H1 (cell line): ENCODE data around the gene TOMM40. TPM values are rescaled to one million over a fixed set of nuclear protein-coding genes. Genes with fewer than 3 reads are reported as not detected.

Experiments used
- CTCF ChIA-PET: fragments of 300-600 bp; sonication (Branson Sonifier 250); formaldehyde crosslinking; loops from one replicate; lab custom pipeline; 2021; ENCODE audit not compliant: partially characterized antibody; lab: Charles Lee
- POLR2A ChIA-PET: fragments of 300-600 bp; sonication (Branson Sonifier 250); formaldehyde crosslinking; loops from one replicate; lab custom pipeline; 2021; ENCODE audit warnings: inconsistent platforms; ENCODE audit not compliant: partially characterized antibody; lab: Charles Lee
- DNase-seq, 2 experiments: peaks; one replicate each; pipeline versions ENCODE4 v3.0.0 to v3.0.0-alpha.2; 2010 to 2022; ENCODE audit warnings: low spot score in 2 of 2, low read depth in 1 of 2, mixed read lengths in 1 of 2
- FAIRE-seq: peaks from 2 replicates; lab custom pipeline; 2011; peaks lifted over from hg19 to GRCh38; lab: Jason Lieb, UNC
- H2AFZ ChIP-seq: 2 replicates; pipeline ENCODE4 v1.8.1; 2012; ENCODE audit warnings: low read length, inconsistent platforms
- H2AK5ac ChIP-seq: 2 replicates; pipeline ENCODE4 v1.6.1; 2013; ENCODE audit warnings: low read depth, low read length
- H2BK120ac ChIP-seq: replicated peaks from 2 replicates; pipeline ENCODE3; 2013; ENCODE audit warnings: low read depth, low read length, inconsistent platforms
- H2BK12ac ChIP-seq: 2 replicates; pipeline ENCODE4 v1.6.1; 2013; ENCODE audit warnings: low read depth, low read length
- H2BK15ac ChIP-seq: 2 replicates; pipeline ENCODE4 v1.6.1; 2013; ENCODE audit warnings: low read length
- H2BK20ac ChIP-seq: 2 replicates; pipeline ENCODE4 v1.6.1; 2013; ENCODE audit warnings: low read length
- H2BK5ac ChIP-seq: 2 replicates; pipeline ENCODE4 v1.6.1; 2013; ENCODE audit warnings: low read depth, low read length
- H3K14ac ChIP-seq: 2 replicates; pipeline ENCODE4 v1.6.1; 2013; ENCODE audit warnings: inconsistent platforms; ENCODE audit not compliant: insufficient read length
- H3K18ac ChIP-seq: 2 replicates; pipeline ENCODE4 v1.6.1; 2013; ENCODE audit warnings: low read length; ENCODE audit errors: extremely low read depth
- H3K23ac ChIP-seq: 2 replicates; pipeline ENCODE4 v1.6.1; 2013; ENCODE audit warnings: inconsistent platforms; ENCODE audit not compliant: insufficient read length
- H3K23me2 ChIP-seq: 2 replicates; pipeline ENCODE4 v1.6.1; 2013; ENCODE audit warnings: low read depth, low read length
- H3K27ac ChIP-seq: 2 replicates; pipeline ENCODE4 v1.6.1; 2011; ENCODE audit warnings: low read depth, low read length, inconsistent platforms
- H3K27me3 ChIP-seq, 4 experiments: replicated peaks in 1 of 4; 1 replicate in 1 of 4; 2 replicates in 3 of 4; pipeline versions ENCODE4 v1.6.1 to v1.8.1; 2011 to 2013; ENCODE audit warnings: low read length in 3 of 4, mild to moderate bottlenecking in 3 of 4, inconsistent platforms in 2 of 4, mixed read lengths in 2 of 4, moderate library complexity in 1 of 4; ENCODE audit not compliant: control insufficient read depth in 3 of 4, insufficient read depth in 3 of 4; ENCODE audit errors: extremely low read depth in 1 of 4
- H3K36me3 ChIP-seq, 4 experiments: 2 replicates each; pipeline versions ENCODE4 v1.6.1 to v1.8.1; 2011 to 2013; ENCODE audit warnings: mild to moderate bottlenecking in 4 of 4, low read length in 3 of 4, moderate library complexity in 2 of 4, control low read depth in 1 of 4, inconsistent platforms in 1 of 4; ENCODE audit not compliant: insufficient read depth in 4 of 4, control insufficient read depth in 2 of 4
- H3K4ac ChIP-seq: replicated peaks from 2 replicates; pipeline ENCODE3; 2013; ENCODE audit warnings: low read length, low read depth, mixed read lengths, inconsistent platforms; ENCODE audit not compliant: insufficient read length
- H3K4me1 ChIP-seq, 4 experiments: replicated peaks in 1 of 4; 1 replicate in 1 of 4; 2 replicates in 3 of 4; pipeline versions ENCODE4 v1.6.1 to v1.8.1; 2011 to 2013; ENCODE audit warnings: low read length in 3 of 4, inconsistent platforms in 2 of 4, mixed read lengths in 1 of 4; ENCODE audit not compliant: insufficient read depth in 4 of 4, control insufficient read depth in 3 of 4
- H3K4me2 ChIP-seq, 2 experiments: 2 replicates each; pipeline versions ENCODE4 v1.6.1 to v1.8.1; 2011 to 2013; ENCODE audit warnings: low read depth in 2 of 2, low read length in 2 of 2, control low read depth in 1 of 2, inconsistent platforms in 1 of 2, mild to moderate bottlenecking in 1 of 2; ENCODE audit not compliant: insufficient read depth in 1 of 2
- H3K4me3 ChIP-seq, 4 experiments: fragments of 200-600, 300-600 bp in 1 of 4; sonication (generic), shearing (Covaris generic), sonication (Bioruptor Twin) in 1 of 4; 2 replicates each; pipeline versions ENCODE4 v1.5.1 to v1.8.1; 2011 to 2016; ENCODE audit warnings: low read length in 4 of 4, low read depth in 3 of 4, control low read depth in 2 of 4, inconsistent platforms in 2 of 4, mild to moderate bottlenecking in 2 of 4, mixed read lengths in 1 of 4, moderate library complexity in 1 of 4; ENCODE audit not compliant: insufficient read depth in 2 of 4; ENCODE audit errors: extremely low read depth in 1 of 4
- H3K56ac ChIP-seq: replicated peaks from 2 replicates; pipeline ENCODE3; 2013; ENCODE audit warnings: low read depth, mild to moderate bottlenecking, mixed read lengths, low read length, inconsistent platforms; ENCODE audit not compliant: insufficient read length
- H3K79me1 ChIP-seq: 2 replicates; pipeline ENCODE4 v1.6.1; 2013; ENCODE audit warnings: low read depth, low read length, control low read depth
- H3K79me2 ChIP-seq, 2 experiments: 2 replicates each; pipeline versions ENCODE4 v1.6.1 to v1.8.1; 2012 to 2013; ENCODE audit warnings: low read length in 2 of 2, mild to moderate bottlenecking in 2 of 2, inconsistent platforms in 1 of 2; ENCODE audit not compliant: insufficient read depth in 2 of 2, control insufficient read depth in 1 of 2
- H3K9ac ChIP-seq, 4 experiments: replicated peaks in 1 of 4; 1 replicate in 1 of 4; 2 replicates in 3 of 4; pipeline versions ENCODE4 v1.6.1 to v1.8.1; 2011 to 2013; ENCODE audit warnings: low read depth in 3 of 4, low read length in 3 of 4, control low read depth in 2 of 4, mild to moderate bottlenecking in 2 of 4, moderate library complexity in 2 of 4, inconsistent platforms in 1 of 4; ENCODE audit errors: extremely low read depth in 1 of 4
- H3K9me3 ChIP-seq, 2 experiments: 2 replicates each; pipeline versions ENCODE4 v1.6.1 to v1.8.1; 2012 to 2013; ENCODE audit warnings: mild to moderate bottlenecking in 2 of 2, moderate library complexity in 2 of 2, control low read depth in 1 of 2, inconsistent platforms in 1 of 2, low read depth in 1 of 2, low read length in 1 of 2, mixed read lengths in 1 of 2; ENCODE audit not compliant: insufficient read depth in 2 of 2
- H4K20me1 ChIP-seq, 2 experiments: replicated peaks in 1 of 2; 2 replicates each; pipeline versions ENCODE3 to v1.8.1; 2011 to 2013; ENCODE audit warnings: inconsistent platforms in 2 of 2, low read length in 2 of 2, mild to moderate bottlenecking in 1 of 2; ENCODE audit not compliant: insufficient read depth in 2 of 2, control insufficient read depth in 1 of 2
- H4K5ac ChIP-seq: 2 replicates; pipeline ENCODE4 v1.6.1; 2013; ENCODE audit warnings: low read length, low read depth, mixed read lengths, inconsistent platforms; ENCODE audit not compliant: insufficient read length
- H4K8ac ChIP-seq: 2 replicates; pipeline ENCODE4 v1.8.0; 2013; ENCODE audit warnings: mild to moderate bottlenecking, moderate library complexity, low read length, inconsistent platforms; ENCODE audit not compliant: insufficient read depth; ENCODE audit errors: extremely low read depth
- H4K91ac ChIP-seq: replicated peaks from 2 replicates; pipeline ENCODE3; 2013; ENCODE audit warnings: low read length, mixed read lengths, inconsistent platforms; ENCODE audit not compliant: insufficient read length
- POLR2AphosphoS5 ChIP-seq: IDR thresholded peaks from 2 replicates; pipeline ENCODE4 v1.6.1; 2011; ENCODE audit warnings: low read depth, low read length
- ZNF274 ChIP-seq: IDR thresholded peaks from 2 replicates; pipeline ENCODE4 v1.7.0; 2012; ENCODE audit warnings: low read length, borderline replicate concordance; ENCODE audit errors: extremely low read depth
- WGBS, 2 experiments: shearing (Covaris generic) in 1 of 2; methylation state at CpG; one replicate each; pipeline versions ENCODE4 v1.1.6 to v1.1.7; 2013 to 2015; ENCODE audit warnings: low lambda C conversion rate in 2 of 2, mixed read lengths in 2 of 2, inconsistent platforms in 1 of 2, low coverage in 1 of 2, missing lambda C conversion rate in 1 of 2; ENCODE audit not compliant: insufficient replicate concordance in 2 of 2, insufficient coverage in 1 of 2, insufficient read length in 1 of 2; ENCODE audit errors: extremely low coverage in 1 of 2, missing lambda C conversion rate in 1 of 2; 5-methylcytosine and 5-hydroxymethylcytosine counted together
- polyA plus RNA-seq, 7 experiments: library from polyadenylated mRNA; depleted of rRNA in 3 of 7; stranded (reverse) in 5 of 7; unstranded in 2 of 7; fragments of >200 nt in 5 of 7; fragments of 200-250 nt in 2 of 7; gene quantifications; 1 replicate in 5 of 7; 2 replicates in 1 of 7; 4 replicates in 1 of 7; pipeline versions ENCODE4 v1.2.1 to v1.2.3, GENCODE V29; 2011 to 2013; ENCODE audit warnings: missing spikeins in 2 of 7, mixed read lengths in 2 of 7
- total RNA-seq: library from RNA; stranded (reverse); fragmentation: NEBNext Ultra II Directional; extraction: Animal tissue kit (Norgen Biotek cat#: 25700); gene quantifications from 2 replicates; pipeline ENCODE4 v1.2.1, GENCODE V29; 2021

Gene TOMM40
- total and polyA plus RNA-seq, 2 of the 8 experiments (the other 6 are each of a cell fraction or from before 2014, with no cell fraction given), result 154 to 179 TPM

- Histone ChIP-seq H3K4me2 (no peak overlapping the region), H3K4ac (no peak overlapping the region), H3K23me2 (no peaks in the 10 kb centered on the region), H3K27ac (no peak overlapping the region), H4K8ac (no peak overlapping the region; the same call in 1 of the 2 replicates), H3K79me1 (no peaks in the 10 kb centered on the region), H3K9me3 (no peaks in the 10 kb centered on the region), H3K4me3 (no peak overlapping the region), H2BK12ac (0 out of 2 replicates have a peak overlapping the region, but pooled peaks have one; percentile 39), H3K9ac (peak overlapping the region in 1 of 4 experiments; percentile 41; a peak in 2 of 7 replicates), H3K14ac (no peak overlapping the region), H4K91ac (no peak overlapping the region), H3K18ac (no peak overlapping the region; the same call in 1 of the 2 replicates), H4K20me1 (peaks cover 6 to 15% of the 10 kb centered on the region in 2 experiments), H3K23ac (no peak overlapping the region), H2BK5ac (peak overlapping the region; percentile 81), H4K5ac (no peak overlapping the region), H3K27me3 (no peaks in the 10 kb centered on the region), H3K4me1 (peaks cover 0 to 22% (median 3%) of the 10 kb centered on the region in 4 experiments; a peak in 5 of 7 replicates), H2AK5ac (peak overlapping the region; percentile 90; the same call in 1 of the 2 replicates), H3K56ac (no peak overlapping the region), H3K36me3 (peaks cover 23 to 66% (median 36%) of the 10 kb centered on the region in 4 experiments), H2BK15ac (no peak overlapping the region), H2BK20ac (no peak overlapping the region), H3K79me2 (no peaks in the 10 kb centered on the region; a peak in 1 of 4 replicates), H2BK120ac (no peak overlapping the region), H2AFZ (no peak overlapping the region)
- POLR2A ChIA-PET, result interaction anchor here (1.5 to 13.6 kb wide), 4 partner anchors 8 to 31 kb away, joined by 3 to 109 read pairs (median 42); partner anchors contain the start of genes NECTIN2 and TOMM40
- TF ChIP-seq POLR2AphosphoS5, result peak; percentile 38; the same call in 1 of the 2 replicates
- TF ChIP-seq ZNF274, result no peak
- WGBS, 2 experiments, result 87% methylated on average over 13 of the region's 18 CpGs; no CpG with 5 or more reads in 1 of the 2 experiments
- no peak for DNase-seq
- CTCF ChIA-PET, result no interaction called here
- no peak for FAIRE-seq
Observed at GRCh38 chr19:44879309-44880065, 11.6 kb upstream of the TOMM40 start.
